SIG-M5 (cell line): Measurements from ENCODE around the gene ACER3.
A peak's percentile ranks its signal among the peaks of the same experiment; 100 is the strongest.
"Not testable (repeated sequence)": the region's sequence is repeated elsewhere in the genome, so short reads cannot be mapped to it uniquely, and the experiment has no call there.

Experiments
- DNase-seq: peaks from one replicate; lab custom pipeline; 2025; lab: John Stamatoyannopoulos, UW

ACER3 gene

DNA sequence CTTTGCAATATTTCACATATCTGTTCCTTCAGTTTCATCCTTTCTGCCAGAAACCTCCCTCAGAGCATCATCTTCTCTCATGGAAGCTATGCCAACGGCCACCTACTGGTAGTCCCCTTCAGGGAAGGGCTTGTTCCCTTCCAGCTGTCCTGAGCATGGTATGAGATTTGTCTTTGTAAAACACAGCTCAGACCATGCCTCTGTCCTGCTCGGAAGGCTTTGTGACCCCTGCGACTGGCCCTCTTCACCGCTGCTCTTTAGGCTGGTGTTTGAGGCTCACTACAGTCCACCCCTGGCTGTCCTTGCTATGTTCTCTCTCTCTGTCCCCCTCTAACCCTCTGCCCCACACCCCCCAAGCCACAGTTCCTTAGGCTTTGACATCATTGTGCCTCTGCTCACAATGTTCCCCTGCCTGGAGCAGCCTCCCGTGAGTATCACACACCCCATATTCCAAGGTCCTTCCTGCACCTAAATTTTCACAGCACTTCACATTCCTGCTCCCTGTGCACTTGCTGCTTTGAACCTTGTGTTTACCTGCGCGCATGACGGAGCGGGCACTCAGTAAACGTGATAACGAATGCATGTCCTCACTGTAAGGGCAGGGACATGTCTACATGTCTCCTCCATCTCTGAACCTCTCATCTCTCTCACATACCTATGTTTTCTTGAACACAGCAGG, 24.0 kb upstream of the ACER3 start:
- DNase-seq = no peak

- no peak for DNase-seq
Measured at GRCh38 chr11:76837696-76838677, 22.7 kb upstream of the ACER3 start.

DNA sequence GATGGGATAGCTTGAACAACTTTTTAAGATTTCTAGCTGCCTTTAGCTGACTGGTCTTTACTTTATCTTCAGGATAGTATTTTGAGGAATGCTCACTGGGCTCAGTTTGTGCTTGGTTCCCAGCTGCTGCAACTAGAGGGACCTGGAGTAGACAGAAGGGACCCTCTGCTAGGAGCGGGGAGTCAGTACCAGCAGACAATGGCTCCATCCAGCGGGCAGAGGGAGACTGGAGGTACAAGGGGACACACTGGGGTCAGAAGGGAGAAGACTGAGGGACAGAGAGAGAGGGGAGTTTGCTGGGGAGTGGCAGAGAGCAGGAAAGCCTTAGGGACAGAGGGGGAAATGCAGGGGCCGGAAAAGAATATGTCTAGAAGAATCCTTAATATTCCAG, 22.0 kb upstream of the ACER3 start:
- no peak for DNase-seq

DNA sequence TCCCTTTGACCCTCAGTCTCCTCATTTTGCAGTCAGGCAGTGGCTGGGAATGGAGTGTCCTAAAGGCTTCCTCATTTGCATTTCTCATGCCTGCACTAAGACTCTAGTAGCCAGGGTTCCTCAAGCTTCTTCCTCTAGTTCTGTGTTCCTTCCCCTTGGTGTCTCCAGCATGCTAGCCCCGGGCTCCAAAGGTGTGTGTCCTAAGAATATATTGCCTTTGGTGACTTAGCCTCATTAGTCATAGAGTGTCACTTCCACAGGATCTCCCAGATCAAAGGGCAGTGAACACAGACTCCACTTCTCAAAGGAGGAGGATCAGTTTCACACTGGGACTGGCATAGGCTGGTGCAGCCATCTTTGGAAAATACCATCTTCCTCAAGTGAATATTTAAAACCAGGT, 21.4 kb upstream of the ACER3 start:
- DNase-seq = no peak

GRCh38 chr11:76841923-76842452, 18.7 kb upstream of the ACER3 start:
- DNase-seq = no peak

DNA sequence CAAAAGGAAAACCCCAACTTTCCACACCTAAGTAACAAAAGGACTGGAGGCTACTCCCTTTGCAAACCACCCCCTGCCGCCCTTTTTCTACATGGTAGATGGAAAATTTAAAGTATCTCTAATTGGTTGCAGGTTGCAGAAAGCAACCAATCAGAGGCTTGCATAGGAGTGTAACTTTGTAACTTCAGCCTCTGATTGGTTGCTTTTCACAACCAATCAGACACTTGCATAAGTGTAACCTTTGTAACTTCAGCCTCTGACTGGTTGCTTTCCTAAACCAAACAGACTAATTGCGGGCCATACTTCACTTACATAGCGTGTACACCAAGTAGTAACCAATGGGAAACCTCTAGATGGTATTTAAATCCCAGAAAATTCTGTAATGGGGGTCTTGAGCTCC, 16.8 kb upstream of the ACER3 start:
- DNase-seq = no peak

GRCh38 chr11:76844511-76844910, 16.2 kb upstream of the ACER3 start:
- no peak for DNase-seq

DNA sequence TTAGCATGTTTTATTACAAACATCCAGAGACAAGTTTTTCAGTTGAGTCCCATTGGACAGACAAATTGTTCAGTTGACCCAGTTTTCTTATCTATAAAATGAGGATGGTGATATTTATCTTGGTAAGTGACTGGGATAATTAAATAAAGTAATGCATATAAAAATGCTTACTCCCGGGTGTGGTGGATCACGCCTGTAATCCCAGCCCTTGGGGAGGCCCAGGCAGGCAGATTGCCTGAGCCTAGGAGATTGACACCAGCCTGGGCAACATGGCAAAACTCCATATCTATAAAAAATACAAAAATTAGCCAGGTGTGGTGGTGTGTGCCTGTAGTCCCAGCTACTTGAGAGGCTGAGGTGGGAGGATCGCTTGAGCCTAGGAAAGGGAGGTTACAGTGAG, 15.6 kb upstream of the ACER3 start:
- DNase-seq = no peak

DNA sequence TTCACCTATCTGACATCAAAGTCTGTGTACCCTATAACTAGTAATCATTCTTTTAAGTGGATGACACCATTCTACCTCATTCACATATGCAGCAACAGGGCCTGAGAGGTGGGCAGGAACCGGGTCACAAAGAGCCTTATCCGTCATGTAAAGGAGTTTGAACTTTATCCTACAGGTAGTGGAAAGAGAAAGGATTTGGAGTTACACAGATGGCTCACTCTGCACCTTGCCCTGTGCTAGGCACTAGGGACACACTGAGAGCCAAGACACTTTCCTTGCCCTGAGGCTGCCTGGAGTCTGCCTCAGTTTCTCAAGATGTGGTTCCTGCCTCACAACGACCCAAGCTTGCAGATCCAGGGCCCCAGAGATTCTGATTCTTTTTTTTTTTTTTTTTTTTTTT, 14.3 kb upstream of the ACER3 start:
- no peak for DNase-seq

- no peak for DNase-seq
Measured at GRCh38 chr11:76849376-76849775, 11.3 kb upstream of the ACER3 start.

GRCh38 chr11:76850130-76850529, 10.6 kb upstream of the ACER3 start:
- DNase-seq = no peak

DNA sequence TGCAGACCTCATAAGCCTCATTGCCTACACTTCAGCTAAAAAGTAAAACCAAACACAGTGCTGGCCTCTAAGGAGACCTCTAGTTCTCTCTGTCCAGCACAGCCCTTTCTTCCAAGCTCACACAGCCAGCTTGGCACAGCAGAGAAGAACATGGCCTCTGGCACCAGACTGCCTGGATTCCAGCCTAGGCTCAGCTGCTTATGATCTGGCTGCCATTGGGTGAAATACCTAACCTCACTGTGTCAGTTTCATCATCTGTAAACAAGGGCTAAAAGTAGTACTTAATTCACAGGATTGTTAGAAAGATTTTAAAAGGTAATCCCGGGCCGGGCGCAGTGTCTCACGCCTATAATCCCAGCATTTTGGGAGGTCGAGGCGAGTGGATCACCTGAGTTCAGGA, 9.9 kb upstream of the ACER3 start:
- DNase-seq = no peak

DNA sequence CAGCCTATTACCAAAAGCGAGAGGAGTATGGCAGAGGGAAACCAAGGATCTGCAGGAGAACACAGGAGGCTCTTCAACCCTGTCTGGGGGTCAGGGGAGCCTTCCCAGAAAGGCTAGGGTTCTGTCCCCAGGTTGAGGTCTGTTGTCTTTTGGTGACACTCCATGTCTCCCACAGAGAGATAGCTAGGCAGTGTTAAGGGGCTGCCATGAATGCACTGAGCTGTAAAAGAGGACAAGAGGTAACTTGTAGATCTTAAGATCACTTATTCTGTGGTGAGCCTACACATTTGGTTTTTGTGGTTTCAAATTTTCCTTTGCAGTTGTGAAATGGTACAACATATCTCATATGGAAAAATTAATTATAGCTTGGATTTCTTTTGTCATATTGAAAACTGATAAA, 6.0 kb upstream of the ACER3 start:
- no peak for DNase-seq

GRCh38 chr11:76855670-76856069, 5.0 kb upstream of the ACER3 start:
- DNase-seq = not testable (repeated sequence)

DNA sequence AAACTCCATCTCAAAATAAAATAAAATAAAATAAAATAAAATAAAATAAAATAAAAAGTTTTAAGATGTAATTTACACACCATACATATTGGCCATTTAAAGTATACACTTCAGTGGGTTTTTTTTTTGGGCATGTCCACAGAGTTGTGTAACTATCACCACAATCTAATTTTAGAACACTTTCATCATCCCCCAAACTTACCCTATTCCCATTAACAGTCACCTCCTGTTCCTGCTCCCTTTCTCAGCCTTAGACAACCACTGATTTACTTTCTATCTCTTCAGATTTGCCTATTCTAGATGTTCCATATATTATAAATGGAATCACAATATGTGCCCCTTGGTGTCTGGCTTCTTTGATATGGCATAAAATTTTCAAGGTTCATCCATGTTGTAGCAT, 4.6 kb upstream of the ACER3 start:
- DNase-seq = no peak

- DNase-seq = no peak
Measured at GRCh38 chr11:76856571-76856970, 4.1 kb upstream of the ACER3 start.

DNA sequence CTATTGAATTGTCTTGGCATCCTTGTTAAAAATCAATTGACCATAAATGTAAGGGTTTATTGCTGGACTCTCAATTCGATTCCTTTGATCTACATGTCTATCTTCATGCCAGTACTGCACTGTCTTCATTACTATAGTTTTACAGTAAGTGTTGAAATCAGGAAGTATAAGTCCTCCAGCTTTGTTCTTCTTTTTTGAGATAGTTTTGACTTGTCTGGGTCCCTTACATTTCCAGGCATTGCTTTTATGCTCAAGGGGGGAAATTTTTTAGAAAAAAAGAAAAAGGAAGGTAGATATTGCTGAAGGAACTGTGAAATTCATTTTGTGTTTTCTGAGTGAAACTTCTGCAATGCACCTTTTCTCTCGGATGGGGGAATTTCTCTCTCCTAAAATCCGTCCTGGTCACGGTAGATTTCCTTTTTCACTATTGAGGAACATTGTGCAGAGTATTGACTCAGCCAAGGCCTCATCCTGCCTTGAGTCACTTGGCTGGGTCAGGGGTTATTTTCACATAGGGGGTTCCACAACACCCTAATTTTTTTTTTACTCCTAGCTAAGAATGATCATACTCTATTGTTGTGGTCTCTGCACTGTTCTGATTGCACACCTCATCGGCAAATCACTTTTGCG, 2.8 kb upstream of the ACER3 start:
- DNase-seq = peak; percentile 79

DNA sequence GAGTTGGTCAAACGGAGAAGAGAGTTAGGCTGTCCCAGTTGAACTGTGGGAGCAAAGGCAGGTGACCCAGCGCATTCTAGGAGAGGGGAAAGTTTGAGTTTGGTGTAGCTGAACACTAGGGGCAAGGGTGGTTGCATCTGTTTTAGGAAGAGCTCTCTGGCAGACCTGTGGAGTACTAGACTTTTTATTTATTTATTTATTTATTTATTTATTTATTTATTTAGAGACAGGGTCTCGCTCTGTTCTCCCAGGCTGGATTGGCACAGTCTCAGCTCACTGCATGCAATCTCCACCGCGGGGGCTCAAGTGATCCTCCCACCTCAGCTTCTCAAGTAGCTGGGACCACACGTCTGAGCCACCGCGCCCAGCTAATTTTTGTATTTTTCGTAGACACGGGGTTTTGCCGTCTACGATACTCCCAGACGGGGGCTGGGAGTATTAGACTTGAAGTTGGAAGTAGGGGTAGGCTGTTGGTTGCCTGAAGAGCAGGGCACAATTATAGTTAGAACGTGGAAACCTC, 950 bp upstream of the ACER3 start:
- no peak for DNase-seq

DNA sequence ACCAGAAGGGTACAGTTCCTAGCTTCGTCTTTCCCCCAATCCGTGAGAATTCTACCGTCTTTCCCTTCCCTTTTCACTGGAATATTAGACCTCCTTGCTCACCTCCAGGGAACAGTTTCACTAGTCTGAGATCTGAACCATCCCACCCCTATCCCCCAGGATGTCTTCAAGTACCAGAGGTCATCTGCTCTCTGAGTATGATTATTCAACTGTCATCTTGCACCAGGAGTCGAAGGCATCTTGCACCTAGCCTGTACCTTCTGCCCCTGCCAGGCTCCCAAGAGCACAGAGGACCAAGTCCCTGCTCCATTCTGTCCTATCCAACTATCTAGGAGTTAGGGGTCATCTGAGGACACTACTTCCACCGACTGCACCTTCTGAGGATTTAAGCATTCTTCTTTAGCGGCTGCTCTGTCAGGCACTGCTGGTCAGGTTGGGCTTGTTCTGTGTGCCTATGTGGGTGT, 804 bp downstream of the ACER3 start:
- no peak for DNase-seq

- DNase-seq = not testable (repeated sequence)
Measured at GRCh38 chr11:76862794-76863193, 2.1 kb downstream of the ACER3 start.

DNA sequence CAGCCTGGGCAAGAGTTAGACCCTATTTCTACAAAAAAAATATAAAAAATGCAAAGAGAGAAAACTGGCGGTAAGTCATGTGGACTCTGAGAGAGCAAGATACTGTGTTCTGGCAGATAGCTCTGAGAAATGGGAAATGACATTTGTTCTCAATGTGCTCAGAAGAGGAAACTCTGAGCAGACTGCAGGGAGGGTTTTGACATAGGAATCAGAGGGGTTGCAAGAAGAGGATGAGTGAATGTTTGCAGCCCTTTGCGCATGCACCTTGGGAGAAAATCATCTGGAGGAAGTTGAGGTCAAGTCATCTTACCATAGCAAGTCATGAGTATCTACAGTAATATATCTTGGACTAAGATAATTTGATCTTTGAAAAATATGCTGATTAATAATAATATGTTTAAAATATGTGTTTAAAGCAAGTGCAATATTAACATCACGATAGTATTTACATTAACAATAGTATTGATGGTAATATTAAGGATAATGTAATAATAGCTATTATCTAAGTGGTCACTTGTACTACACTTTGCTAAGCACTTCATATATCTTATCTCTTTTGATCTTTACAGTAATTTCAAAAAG, 2.6 kb downstream of the ACER3 start:
- peak; percentile 73 for DNase-seq
